MCF 10A (cell line): ENCODE results near the gene GNA15. TPM values are rescaled to one million over a fixed set of nuclear protein-coding genes. Genes with fewer than 3 reads are reported as not detected.

Experiments used
- BruUV-seq: library from RNA; stranded (reverse); fragments of 400-500 nt; replicated peaks from 2 replicates; lab custom pipeline; 2021; lab: Mats Ljungman, UMichigan
- CTCF ChIA-PET: fragments of 300-600 bp; sonication (Branson Sonifier 250); formaldehyde crosslinking; extraction: SDS; loops from one replicate; lab custom pipeline; 2021; ENCODE audit warnings: antibody characterized with exemption, inconsistent platforms; lab: Yijun Ruan, JAX
- POLR2A ChIA-PET: fragments of 300-600, 350-650 bp; sonication (Branson Sonifier 250); formaldehyde crosslinking; extraction: SDS; loops from one replicate; lab custom pipeline; 2020; ENCODE audit warnings: antibody characterized with exemption, inconsistent platforms; lab: Yijun Ruan, JAX
- DNase-seq: peaks from one replicate; pipeline ENCODE4 v3.0.0-alpha.2; 2018; ENCODE audit not compliant: unreplicated experiment
- H3K27ac Mint-ChIP-seq: one replicate; pipeline ENCODE4 v1.8.0; 2022; ENCODE audit warnings: mild to moderate bottlenecking, low read depth, mixed read lengths; ENCODE audit not compliant: unreplicated experiment
- H3K27me3 Mint-ChIP-seq: one replicate; pipeline ENCODE4 v1.8.0; 2022; ENCODE audit warnings: mixed read lengths; ENCODE audit not compliant: insufficient read depth, unreplicated experiment
- H3K36me3 Mint-ChIP-seq: one replicate; pipeline ENCODE4 v1.8.0; 2022; ENCODE audit warnings: mild to moderate bottlenecking, moderate library complexity, mixed read lengths; ENCODE audit not compliant: insufficient read depth, unreplicated experiment
- H3K4me1 Mint-ChIP-seq: one replicate; pipeline ENCODE4 v1.8.0; 2022; ENCODE audit warnings: mixed read lengths; ENCODE audit not compliant: insufficient read depth, unreplicated experiment
- H3K4me3 Mint-ChIP-seq: one replicate; pipeline ENCODE4 v1.8.0; 2022; ENCODE audit warnings: mild to moderate bottlenecking, moderate library complexity, mixed read lengths; ENCODE audit not compliant: unreplicated experiment
- H3K9me3 Mint-ChIP-seq: one replicate; pipeline ENCODE4 v1.8.0; 2022; ENCODE audit warnings: mixed read lengths; ENCODE audit not compliant: unreplicated experiment
- intact Hi-C: fragments of 100-400 bp; cut with micrococcal nuclease; formaldehyde crosslinking; loops from 2 replicates; pipeline ENCODE4 v1.14.1; 2022
- total RNA-seq: library from RNA; stranded (reverse); gene quantifications from 2 replicates; pipeline ENCODE4 v1.2.3, GENCODE V29; 2022
- TF ChIP-seq, protein P1 (sequence below): fragments of 200-600 bp; IDR thresholded peaks from one replicate; pipeline ENCODE4 v1.8.0; 2022; ENCODE audit warnings: antibody characterized with exemption, mild to moderate bottlenecking; ENCODE audit not compliant: unreplicated experiment

Gene GNA15
- total RNA-seq, 1 experiment from 2014 or later = 47.1 TPM

- intact Hi-C loops = no loop called here
- TF ChIP-seq, protein P1, sequence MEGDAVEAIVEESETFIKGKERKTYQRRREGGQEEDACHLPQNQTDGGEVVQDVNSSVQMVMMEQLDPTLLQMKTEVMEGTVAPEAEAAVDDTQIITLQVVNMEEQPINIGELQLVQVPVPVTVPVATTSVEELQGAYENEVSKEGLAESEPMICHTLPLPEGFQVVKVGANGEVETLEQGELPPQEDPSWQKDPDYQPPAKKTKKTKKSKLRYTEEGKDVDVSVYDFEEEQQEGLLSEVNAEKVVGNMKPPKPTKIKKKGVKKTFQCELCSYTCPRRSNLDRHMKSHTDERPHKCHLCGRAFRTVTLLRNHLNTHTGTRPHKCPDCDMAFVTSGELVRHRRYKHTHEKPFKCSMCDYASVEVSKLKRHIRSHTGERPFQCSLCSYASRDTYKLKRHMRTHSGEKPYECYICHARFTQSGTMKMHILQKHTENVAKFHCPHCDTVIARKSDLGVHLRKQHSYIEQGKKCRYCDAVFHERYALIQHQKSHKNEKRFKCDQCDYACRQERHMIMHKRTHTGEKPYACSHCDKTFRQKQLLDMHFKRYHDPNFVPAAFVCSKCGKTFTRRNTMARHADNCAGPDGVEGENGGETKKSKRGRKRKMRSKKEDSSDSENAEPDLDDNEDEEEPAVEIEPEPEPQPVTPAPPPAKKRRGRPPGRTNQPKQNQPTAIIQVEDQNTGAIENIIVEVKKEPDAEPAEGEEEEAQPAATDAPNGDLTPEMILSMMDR = no peak
- Mint-ChIP-seq H3K4me1 (no peaks in the 10 kb centered on the region), H3K36me3 (peaks cover 27% of the 10 kb centered on the region), H3K9me3 (no peaks in the 10 kb centered on the region), H3K27me3 (no peaks in the 10 kb centered on the region), H3K27ac (no peak overlapping the region), H3K4me3 (no peak overlapping the region)
- no peak for DNase-seq
- ChIA-PET CTCF (no interaction called here), POLR2A (no interaction called here)
- BruUV-seq = no TSS peak
These were observed 12.7 kb downstream of the GNA15 start for GRCh38 chr19:3148503-3148902.

- Mint-ChIP-seq H3K4me1 (no peaks in the 10 kb centered on the region), H3K27me3 (no peaks in the 10 kb centered on the region), H3K36me3 (peaks cover 27% of the 10 kb centered on the region), H3K9me3 (no peaks in the 10 kb centered on the region), H3K27ac (no peak overlapping the region), H3K4me3 (no peak overlapping the region)
- POLR2A ChIA-PET = no interaction called here
- TF ChIP-seq, protein P1 = no peak
- BruUV-seq = no TSS peak
- CTCF ChIA-PET = no interaction called here
- no peak for DNase-seq
- intact Hi-C loops = no loop called here
These were observed 13.3 kb downstream of the GNA15 start for GRCh38 chr19:3149089-3149488.

DNA sequence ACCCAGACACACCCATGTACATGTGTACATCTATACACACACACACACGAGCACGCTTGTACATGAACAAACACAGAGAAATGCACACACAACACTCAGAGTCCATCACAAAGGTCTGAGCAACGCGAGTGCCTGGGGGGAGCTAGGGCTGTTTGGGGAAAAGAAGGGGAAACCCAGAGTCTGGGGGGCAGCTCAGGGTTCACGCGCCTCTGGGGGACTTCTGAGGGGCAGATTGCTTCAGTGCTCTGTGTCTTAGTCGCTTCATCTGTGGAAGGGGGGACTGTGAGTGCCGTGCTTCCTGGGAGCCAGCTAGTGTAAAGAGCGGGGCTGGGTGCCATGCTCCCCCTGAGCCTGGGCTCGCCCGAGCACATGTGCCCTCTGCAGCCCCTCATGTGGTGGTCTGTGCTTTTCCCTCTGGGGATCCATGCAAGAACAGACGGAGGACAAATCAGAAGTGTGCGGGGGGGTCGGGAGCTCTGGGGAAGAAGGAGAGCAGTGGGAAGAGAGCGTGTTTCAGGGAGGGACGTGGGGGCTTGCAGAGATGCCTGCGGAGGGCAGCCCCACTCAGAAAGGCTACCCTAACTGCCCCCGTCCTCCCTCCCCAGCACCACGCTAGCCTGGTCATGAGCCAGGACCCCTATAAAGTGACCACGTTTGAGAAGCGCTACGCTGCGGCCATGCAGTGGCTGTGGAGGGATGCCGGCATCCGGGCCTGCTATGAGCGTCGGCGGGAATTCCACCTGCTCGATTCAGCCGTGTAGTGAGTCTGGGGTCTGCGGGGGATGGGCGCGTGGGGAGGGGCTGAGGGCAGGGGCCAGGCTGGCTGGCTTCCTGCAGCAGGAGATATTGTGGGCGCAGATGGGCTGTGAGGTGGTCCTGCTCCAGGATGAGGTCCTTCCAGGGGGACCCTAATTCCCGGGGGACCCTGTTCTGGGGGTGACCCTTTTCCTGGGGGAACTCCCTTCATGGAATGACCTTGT is 14.0 kb downstream of the GNA15 start:
- H3K9me3 Mint-ChIP-seq = no peaks in the 10 kb centered on the region
- peaks cover 28% of the 10 kb centered on the region for H3K36me3 Mint-ChIP-seq

More for the DNA sequence above, 14.0 kb downstream of the GNA15 start:
- TF ChIP-seq, protein P1 = no peak
- no peak overlapping the region for H3K27ac Mint-ChIP-seq
- no peaks in the 10 kb centered on the region for H3K4me1 Mint-ChIP-seq
- DNase-seq = no peak
- BruUV-seq = no TSS peak
- intact Hi-C loops = no loop called here
- ChIA-PET POLR2A (no interaction called here), CTCF (no interaction called here)
- no peaks in the 10 kb centered on the region for H3K27me3 Mint-ChIP-seq
- no peak overlapping the region for H3K4me3 Mint-ChIP-seq
